Spinal cord (tissue), 10 donors: ENCODE measurements around the gene DPP6. TPM values are rescaled to one million over a fixed set of nuclear protein-coding genes. Genes with fewer than 3 reads are reported as not detected.

ENCODE experiments used
- DNase-seq, 6 donors: peaks; one replicate each; pipeline versions ENCODE4 v3.0.0 to v3.0.0-alpha.2; 2013 to 2015; ENCODE audit warnings: low spot score in 6 of 6, low read depth in 4 of 6
- H3K27ac ChIP-seq: one replicate; pipeline ENCODE4 v1.5.1; 2013; ENCODE audit warnings: low read depth, low read length, control low read depth
- H3K27me3 ChIP-seq: one replicate; pipeline ENCODE4 v1.6.1; 2013; ENCODE audit warnings: low read length; ENCODE audit not compliant: control insufficient read depth, insufficient read depth
- H3K36me3 ChIP-seq: one replicate; pipeline ENCODE4 v1.6.1; 2013; ENCODE audit warnings: low read length; ENCODE audit not compliant: control insufficient read depth, insufficient read depth
- H3K4me1 ChIP-seq: one replicate; pipeline ENCODE4 v1.6.1; 2013; ENCODE audit warnings: low read length; ENCODE audit not compliant: control insufficient read depth, insufficient read depth
- H3K4me3 ChIP-seq: one replicate; pipeline ENCODE4 v1.5.1; 2013; ENCODE audit warnings: low read depth, low read length, control low read depth
- H3K9me3 ChIP-seq: one replicate; pipeline ENCODE4 v1.6.1; 2013; ENCODE audit warnings: low read length; ENCODE audit not compliant: control insufficient read depth, insufficient read depth
- WGBS: methylation state at CpG from one replicate; pipeline ENCODE4 v1.1.5; 2013; ENCODE audit warnings: missing lambda C conversion rate; ENCODE audit not compliant: insufficient coverage; 5-methylcytosine and 5-hydroxymethylcytosine counted together
- polyA plus RNA-seq, 2 donors: library from polyadenylated mRNA; unstranded; fragments of 120-200 nt; gene quantifications; one replicate each; pipeline ENCODE4 v1.2.1, GENCODE V29; 2013; ENCODE audit not compliant: insufficient read length in 2 of 2
- total RNA-seq, 2 donors: library from RNA; depleted of rRNA in 1 of 2; stranded (reverse); fragments of 120-200 nt in 1 of 2; fragments of >200 nt in 1 of 2; gene quantifications; one replicate each; pipeline versions ENCODE4 v1.2.3 to v1.2.4, GENCODE V29; 2013 to 2014
- donor health status: healthy.

DPP6 gene
- total and polyA plus RNA-seq, 4 donors, result 36.3 to 104 (median 78.5) TPM

DNA sequence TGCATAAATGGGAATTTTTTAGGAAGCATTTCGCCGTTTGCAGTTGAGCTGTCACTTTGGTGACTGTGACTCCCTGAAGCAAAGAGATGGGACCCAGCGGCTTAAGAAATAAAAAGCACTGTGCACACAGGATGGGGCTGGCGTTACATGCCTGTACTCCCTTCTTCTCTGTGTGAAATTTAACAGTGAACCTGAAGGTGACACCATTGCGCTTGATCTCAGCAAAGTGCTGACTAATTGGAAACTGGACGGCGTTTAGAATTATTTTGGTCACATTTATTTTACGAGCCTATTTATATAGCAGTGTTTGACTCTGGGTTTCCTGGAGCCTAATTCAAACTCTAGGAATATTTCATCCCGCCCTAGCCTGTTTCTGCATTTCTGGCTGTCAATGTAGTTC, 804.5 kb downstream of the DPP6 start:
- peak in 1 of 6 donors; percentile 52 for DNase-seq
- Histone ChIP-seq H3K4me3 (no peak overlapping the region), H3K27ac (no peak overlapping the region), H3K4me1 (peaks cover 4% of the 10 kb centered on the region), H3K36me3 (peaks cover 50% of the 10 kb centered on the region), H3K9me3 (no peaks in the 10 kb centered on the region), H3K27me3 (no peaks in the 10 kb centered on the region)
- WGBS, result 75% methylated on average over 8 of the region's 9 CpGs

DNA sequence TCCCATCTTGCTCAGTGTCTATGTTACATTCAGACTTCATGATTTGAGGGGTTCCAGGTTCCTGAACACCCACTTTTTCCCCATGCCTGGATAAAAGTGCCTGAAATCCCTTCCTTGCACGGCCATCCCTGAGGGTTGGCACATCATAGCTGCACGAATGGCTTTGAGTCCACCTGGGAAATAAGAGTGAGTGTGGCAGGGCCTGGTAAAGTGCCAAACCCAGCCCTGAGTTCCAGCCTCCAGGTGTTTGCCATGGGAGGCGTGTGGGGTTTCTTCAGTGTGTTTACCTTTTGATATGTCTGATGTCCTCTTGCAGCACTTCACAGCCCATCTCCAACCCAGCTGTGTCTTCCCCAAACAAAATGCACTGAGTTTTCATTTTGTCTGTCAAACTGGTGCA, 805.0 kb downstream of the DPP6 start:
- H3K27me3 ChIP-seq, result no peaks in the 10 kb centered on the region
- peaks cover 4% of the 10 kb centered on the region for H3K4me1 ChIP-seq
- no peak for DNase-seq
- no peak overlapping the region for H3K4me3 ChIP-seq
- peaks cover 48% of the 10 kb centered on the region for H3K36me3 ChIP-seq
- H3K27ac ChIP-seq, result no peak overlapping the region
- WGBS, result 88% methylated on average over 2 of the region's 3 CpGs
- H3K9me3 ChIP-seq, result no peaks in the 10 kb centered on the region

DNA sequence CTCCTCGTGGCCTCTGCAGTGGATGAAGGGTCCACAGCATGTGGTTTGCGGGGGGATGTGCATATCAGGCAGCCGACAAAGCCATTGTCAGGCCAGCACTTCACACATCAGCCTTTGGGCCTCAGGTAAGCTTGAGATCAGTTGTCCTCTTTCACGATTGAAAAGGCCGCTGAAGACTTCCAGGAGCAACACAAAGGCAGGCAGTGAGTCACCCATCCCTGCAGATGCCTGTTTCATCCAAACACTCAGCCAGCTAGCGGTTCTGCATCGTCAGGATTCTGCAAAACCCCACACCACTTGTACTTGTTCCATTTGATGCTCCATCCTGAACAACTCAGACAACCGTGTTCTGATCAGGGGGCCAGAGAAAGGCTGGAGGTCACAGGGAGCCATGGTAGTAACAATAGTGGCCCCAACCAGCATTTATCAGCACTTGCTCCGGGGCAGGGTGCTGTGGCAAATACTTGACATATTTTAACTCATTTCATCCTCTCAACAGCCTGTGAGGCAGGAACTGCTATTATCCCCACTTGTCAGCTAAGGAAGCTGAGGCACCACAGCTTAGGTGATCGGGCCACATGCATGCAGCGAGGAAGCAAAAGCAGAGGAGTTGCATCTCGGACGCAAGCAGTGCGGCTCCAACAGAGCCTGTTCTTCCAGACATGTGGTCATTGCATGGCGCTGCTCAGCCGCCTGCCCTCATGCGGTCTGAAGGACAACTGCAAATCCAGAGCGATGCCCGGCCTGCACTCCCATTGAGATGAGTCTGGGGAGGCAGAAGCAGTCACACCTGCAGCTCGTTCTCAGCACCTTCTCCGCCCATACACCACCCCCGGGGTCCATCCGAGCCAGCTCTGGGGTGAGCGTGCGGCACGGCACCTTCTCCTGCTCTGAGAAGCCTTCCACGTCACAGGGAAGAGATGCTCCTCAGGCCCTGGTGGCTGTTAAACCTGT, 805.8 kb downstream of the DPP6 start:
- peaks cover 4% of the 10 kb centered on the region for H3K4me1 ChIP-seq

DNA sequence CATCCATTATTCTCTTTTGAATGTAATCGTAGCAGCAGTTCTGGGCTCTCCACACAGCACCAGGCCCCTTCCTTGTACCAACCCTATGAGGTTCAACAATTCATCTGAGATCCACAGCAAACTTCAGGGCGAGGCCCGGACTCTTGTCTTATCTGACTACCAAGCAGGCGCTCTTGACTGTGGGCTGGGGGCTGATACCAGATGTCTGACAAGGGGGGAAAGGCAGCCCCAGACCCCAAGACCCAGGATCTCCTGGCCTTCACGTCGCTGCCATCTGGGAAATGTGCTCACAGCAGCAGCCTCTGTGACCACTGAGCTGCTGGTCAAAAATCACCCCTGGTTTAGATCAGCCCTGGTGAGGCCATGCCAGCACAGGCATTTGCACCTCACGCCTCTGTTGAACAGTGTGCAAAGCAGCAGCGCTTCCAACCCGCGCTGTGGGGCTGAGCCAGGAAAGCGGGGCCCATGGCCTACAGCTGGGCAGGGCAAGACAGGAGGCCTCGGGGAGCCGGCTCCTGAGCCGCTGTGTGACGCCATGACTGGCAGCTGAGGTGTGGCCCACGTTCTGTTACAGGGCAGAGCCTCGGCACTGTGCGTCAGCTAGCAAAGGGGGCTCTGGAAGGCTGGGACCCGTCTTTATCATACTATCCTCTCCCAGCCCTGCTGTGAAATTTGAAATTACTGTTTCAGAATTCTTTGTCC, 806.8 kb downstream of the DPP6 start:
- DNase-seq, result no peak
- Histone ChIP-seq H3K27ac (no peak overlapping the region), H3K36me3 (peaks cover 45% of the 10 kb centered on the region), H3K27me3 (no peaks in the 10 kb centered on the region), H3K9me3 (no peaks in the 10 kb centered on the region), H3K4me1 (peaks cover 4% of the 10 kb centered on the region), H3K4me3 (no peak overlapping the region)
- 95% methylated on average over 13 of the region's 19 CpGs for WGBS

More for the DNA sequence above, 805.8 kb downstream of the DPP6 start:
- WGBS, result 92% methylated on average over 27 of the region's 27 CpGs
- no peak for DNase-seq
- no peak overlapping the region for H3K27ac ChIP-seq
- H3K9me3 ChIP-seq, result no peaks in the 10 kb centered on the region
- no peaks in the 10 kb centered on the region for H3K27me3 ChIP-seq
- H3K36me3 ChIP-seq, result peaks cover 49% of the 10 kb centered on the region
- no peak overlapping the region for H3K4me3 ChIP-seq

DNA sequence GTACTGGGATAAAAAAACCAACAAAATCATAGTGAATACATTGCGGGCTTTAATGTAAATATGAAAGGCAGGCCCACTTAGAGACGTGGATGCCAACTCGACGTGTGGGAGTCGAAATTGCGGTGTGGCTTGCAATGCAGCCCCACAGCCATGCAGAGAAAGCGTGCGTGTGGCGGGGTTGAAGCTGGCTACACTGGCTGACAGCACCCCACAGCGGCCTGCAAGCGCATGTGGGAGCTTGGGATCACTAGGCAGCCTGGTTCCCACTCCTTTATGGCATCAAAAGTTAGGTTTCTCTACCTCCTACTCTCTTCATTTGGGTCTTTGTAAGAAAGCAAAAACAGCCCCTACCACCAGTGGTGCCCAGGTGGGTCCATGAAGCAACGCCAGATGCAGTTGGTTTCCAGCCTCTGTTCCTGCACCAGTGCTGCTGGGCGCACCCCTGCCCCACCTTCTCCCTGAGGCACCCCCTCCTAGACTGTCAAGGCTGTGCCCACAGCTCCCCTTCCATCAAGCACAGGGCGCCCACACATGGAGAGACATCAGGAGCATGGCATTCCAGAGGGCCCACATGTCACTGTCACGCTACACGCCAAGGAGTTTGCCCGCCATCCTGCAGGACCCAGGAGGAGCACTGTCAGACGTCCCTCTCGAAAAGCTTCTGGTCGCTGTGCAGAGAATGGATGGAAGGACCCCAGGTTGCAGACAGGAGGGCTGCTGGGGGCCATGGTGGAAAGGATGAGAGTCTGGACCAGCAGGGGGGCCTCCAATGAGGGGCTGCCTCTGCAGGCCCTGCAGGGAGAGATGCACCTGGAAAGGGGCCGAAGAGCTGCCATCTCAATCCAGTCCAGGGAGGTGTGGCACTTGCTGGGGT, 807.8 kb downstream of the DPP6 start:
- 94% methylated on average over 20 of the region's 21 CpGs for WGBS
- DNase-seq, result no peak
- H3K27ac ChIP-seq, result no peak overlapping the region

GRCh38 chr7:154860621-154861375, 808.6 kb downstream of the DPP6 start:
- no peak for DNase-seq
- no peaks in the 10 kb centered on the region for H3K27me3 ChIP-seq
- 97% methylated on average over 5 of the region's 7 CpGs for WGBS

More for the DNA sequence above, 807.8 kb downstream of the DPP6 start:
- H3K9me3 ChIP-seq, result no peaks in the 10 kb centered on the region
- peaks cover 37% of the 10 kb centered on the region for H3K36me3 ChIP-seq
- no peaks in the 10 kb centered on the region for H3K27me3 ChIP-seq
- H3K4me1 ChIP-seq, result peaks cover 4% of the 10 kb centered on the region
- no peak overlapping the region for H3K4me3 ChIP-seq

GRCh38 chr7:154861589-154861988, 809.4 kb downstream of the DPP6 start:
- Histone ChIP-seq H3K27ac (no peak overlapping the region), H3K27me3 (no peaks in the 10 kb centered on the region), H3K4me3 (no peak overlapping the region), H3K4me1 (peaks cover 4% of the 10 kb centered on the region), H3K36me3 (peaks cover 33% of the 10 kb centered on the region), H3K9me3 (no peaks in the 10 kb centered on the region)
- DNase-seq, result no peak
- WGBS, result 93% methylated on average over 3 of the region's 5 CpGs

More at GRCh38 chr7:154860621-154861375, 808.6 kb downstream of the DPP6 start:
- Histone ChIP-seq H3K36me3 (peaks cover 33% of the 10 kb centered on the region), H3K9me3 (no peaks in the 10 kb centered on the region), H3K4me1 (peaks cover 4% of the 10 kb centered on the region), H3K4me3 (no peak overlapping the region), H3K27ac (no peak overlapping the region)

DNA sequence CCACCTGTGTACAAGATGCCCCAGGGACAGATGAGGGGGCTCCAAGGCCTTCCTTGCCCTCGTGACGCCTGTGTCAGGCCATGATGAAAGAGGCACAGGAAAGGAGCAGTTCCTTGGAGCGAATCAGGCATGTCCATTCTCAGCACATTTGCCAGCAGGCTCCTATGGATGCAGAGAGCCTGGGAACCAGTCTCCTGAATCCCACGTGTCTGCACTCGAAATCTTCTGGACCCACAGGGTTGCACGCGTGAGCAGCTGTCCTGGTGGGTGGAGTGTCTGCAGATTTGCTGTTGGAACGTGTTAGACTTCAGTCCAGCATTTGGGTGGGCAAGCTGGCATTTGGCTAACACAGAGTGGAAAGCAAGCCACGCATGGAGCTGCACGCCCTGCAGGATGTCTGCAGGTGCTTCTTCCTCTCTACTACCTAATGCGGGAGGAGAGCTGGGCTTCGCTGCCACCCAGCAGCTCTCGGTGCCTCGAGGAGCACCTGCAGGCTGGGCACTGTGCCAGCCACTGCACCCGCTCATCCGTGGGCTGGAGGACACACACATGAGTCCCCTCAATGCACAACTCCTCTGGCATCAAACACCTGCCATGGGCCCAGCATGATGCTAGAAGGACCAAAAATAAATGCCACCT, 810.1 kb downstream of the DPP6 start:
- no peak for DNase-seq
- H3K27ac ChIP-seq, result no peak overlapping the region

More for the DNA sequence above, 810.1 kb downstream of the DPP6 start:
- Histone ChIP-seq H3K4me3 (no peak overlapping the region), H3K4me1 (peaks cover 4% of the 10 kb centered on the region), H3K36me3 (peaks cover 33% of the 10 kb centered on the region), H3K27me3 (no peaks in the 10 kb centered on the region), H3K9me3 (no peaks in the 10 kb centered on the region)
- 71% methylated on average over 16 of the region's 16 CpGs for WGBS
